Astrocyte (in vitro differentiated cells and primary cell): Measurements from ENCODE around the gene BEST3. TPM values are rescaled to one million over a fixed set of nuclear protein-coding genes. Genes with fewer than 3 reads are reported as not detected.

ENCODE experiments used
- DNase-seq: peaks from one replicate; pipeline ENCODE4 v3.0.0-alpha.2; 2010; ENCODE audit warnings: low read depth
- FAIRE-seq: peaks from 2 replicates; lab custom pipeline; 2011; peaks lifted over from hg19 to GRCh38; lab: Jason Lieb, UNC
- H2AFZ ChIP-seq: 2 replicates; pipeline ENCODE4 v1.6.0; 2012; ENCODE audit warnings: low read depth, low read length, inconsistent platforms
- H3K27ac ChIP-seq: 2 replicates; pipeline ENCODE4 v1.5.1; 2011; ENCODE audit warnings: low read depth, low read length, inconsistent platforms
- H3K27me3 ChIP-seq: 2 replicates; pipeline ENCODE4 v1.6.0; 2011; ENCODE audit warnings: low read length, inconsistent platforms; ENCODE audit not compliant: insufficient read depth
- H3K36me3 ChIP-seq: 2 replicates; pipeline ENCODE4 v1.5.1; 2011; ENCODE audit warnings: low read length, inconsistent platforms; ENCODE audit not compliant: insufficient read depth
- H3K4me1 ChIP-seq: 2 replicates; pipeline ENCODE4 v1.5.1; 2011; ENCODE audit warnings: low read length, inconsistent platforms; ENCODE audit not compliant: insufficient read depth
- H3K4me2 ChIP-seq: 2 replicates; pipeline ENCODE4 v1.6.0; 2012; ENCODE audit warnings: low read length, inconsistent platforms
- H3K4me3 ChIP-seq: 2 replicates; pipeline ENCODE4 v1.5.1; 2011; ENCODE audit warnings: low read depth, mild to moderate bottlenecking, low read length, inconsistent platforms; ENCODE audit not compliant: insufficient read depth
- H3K79me2 ChIP-seq: 2 replicates; pipeline ENCODE4 v1.6.0; 2012; ENCODE audit warnings: mild to moderate bottlenecking, low read length, inconsistent platforms; ENCODE audit not compliant: insufficient read depth
- H3K9ac ChIP-seq: 2 replicates; pipeline ENCODE4 v1.6.0; 2012; ENCODE audit warnings: mild to moderate bottlenecking, low read length, inconsistent platforms
- H3K9me3 ChIP-seq: 2 replicates; pipeline ENCODE4 v1.5.1; 2012; ENCODE audit warnings: low read depth, mild to moderate bottlenecking, low read length, inconsistent platforms; ENCODE audit not compliant: insufficient read depth
- H4K20me1 ChIP-seq: 2 replicates; pipeline ENCODE4 v1.6.0; 2012; ENCODE audit warnings: low read length, inconsistent platforms; ENCODE audit not compliant: insufficient read depth
- H3K27ac Mint-ChIP-seq: one replicate; pipeline ENCODE4 v1.8.0; 2021; ENCODE audit warnings: mild to moderate bottlenecking, mixed read lengths; ENCODE audit not compliant: unreplicated experiment
- H3K27me3 Mint-ChIP-seq: one replicate; pipeline ENCODE4 v1.8.0; 2021; ENCODE audit warnings: low read depth, mixed read lengths; ENCODE audit not compliant: unreplicated experiment
- H3K36me3 Mint-ChIP-seq: one replicate; pipeline ENCODE4 v1.8.0; 2021; ENCODE audit warnings: low read depth, mixed read lengths; ENCODE audit not compliant: unreplicated experiment
- H3K4me1 Mint-ChIP-seq: one replicate; pipeline ENCODE4 v1.8.0; 2021; ENCODE audit warnings: low read depth, mixed read lengths; ENCODE audit not compliant: unreplicated experiment
- H3K4me3 Mint-ChIP-seq: one replicate; pipeline ENCODE4 v1.8.0; 2021; ENCODE audit warnings: mild to moderate bottlenecking, moderate library complexity, mixed read lengths; ENCODE audit not compliant: unreplicated experiment
- H3K9me3 Mint-ChIP-seq: one replicate; pipeline ENCODE4 v1.8.0; 2021; ENCODE audit warnings: mild to moderate bottlenecking, mixed read lengths; ENCODE audit not compliant: unreplicated experiment
- EZH2 ChIP-seq: IDR thresholded peaks from 2 replicates; pipeline ENCODE4 v1.6.1; 2012; ENCODE audit warnings: mild to moderate bottlenecking, low read length, inconsistent platforms; ENCODE audit not compliant: insufficient read depth
- total RNA-seq: library from RNA; stranded (reverse); gene quantifications from 2 replicates; pipeline ENCODE4 v1.2.1, GENCODE V29; 2021
- TF ChIP-seq, protein P1 (sequence below): IDR thresholded peaks from 2 replicates; pipeline ENCODE4 v1.5.1; 2011; ENCODE audit warnings: low read depth, mild to moderate bottlenecking, inconsistent platforms, low read length, moderate library complexity; ENCODE audit not compliant: insufficient read depth

Gene BEST3
- total RNA-seq, 1 donor from 2014 or later: 1.2 TPM

DNA sequence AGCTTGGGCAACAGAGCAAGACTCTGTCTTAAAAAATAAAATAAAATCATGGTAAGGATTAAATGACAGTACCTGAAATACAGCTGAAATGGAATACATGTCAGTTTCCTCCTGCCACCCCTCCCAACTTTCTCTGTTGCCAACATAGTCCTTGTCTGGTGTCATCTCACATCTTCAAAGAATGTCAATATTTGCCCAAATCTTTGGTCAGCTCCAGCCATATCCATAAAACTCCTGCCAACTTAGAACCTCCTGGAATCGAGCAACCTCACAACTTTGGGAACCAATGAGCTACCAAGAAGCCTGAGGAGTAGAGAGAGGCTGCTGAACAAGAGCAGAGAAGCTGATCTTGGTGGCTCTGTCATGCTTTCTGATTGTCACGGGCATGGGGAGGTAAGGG, 77.6 kb downstream of the BEST3 start:
- Histone ChIP-seq H3K4me2 (no peak overlapping the region), H3K27me3 (peaks cover 3% of the 10 kb centered on the region), H3K27ac (no peak overlapping the region), H4K20me1 (no peaks in the 10 kb centered on the region), H3K79me2 (no peaks in the 10 kb centered on the region), H3K9me3 (no peaks in the 10 kb centered on the region), H3K4me1 (no peaks in the 10 kb centered on the region), H3K9ac (no peak overlapping the region), H3K4me3 (no peak overlapping the region), H2AFZ (no peak overlapping the region), H3K36me3 (no peaks in the 10 kb centered on the region)
- TF ChIP-seq, protein P1, sequence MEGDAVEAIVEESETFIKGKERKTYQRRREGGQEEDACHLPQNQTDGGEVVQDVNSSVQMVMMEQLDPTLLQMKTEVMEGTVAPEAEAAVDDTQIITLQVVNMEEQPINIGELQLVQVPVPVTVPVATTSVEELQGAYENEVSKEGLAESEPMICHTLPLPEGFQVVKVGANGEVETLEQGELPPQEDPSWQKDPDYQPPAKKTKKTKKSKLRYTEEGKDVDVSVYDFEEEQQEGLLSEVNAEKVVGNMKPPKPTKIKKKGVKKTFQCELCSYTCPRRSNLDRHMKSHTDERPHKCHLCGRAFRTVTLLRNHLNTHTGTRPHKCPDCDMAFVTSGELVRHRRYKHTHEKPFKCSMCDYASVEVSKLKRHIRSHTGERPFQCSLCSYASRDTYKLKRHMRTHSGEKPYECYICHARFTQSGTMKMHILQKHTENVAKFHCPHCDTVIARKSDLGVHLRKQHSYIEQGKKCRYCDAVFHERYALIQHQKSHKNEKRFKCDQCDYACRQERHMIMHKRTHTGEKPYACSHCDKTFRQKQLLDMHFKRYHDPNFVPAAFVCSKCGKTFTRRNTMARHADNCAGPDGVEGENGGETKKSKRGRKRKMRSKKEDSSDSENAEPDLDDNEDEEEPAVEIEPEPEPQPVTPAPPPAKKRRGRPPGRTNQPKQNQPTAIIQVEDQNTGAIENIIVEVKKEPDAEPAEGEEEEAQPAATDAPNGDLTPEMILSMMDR: no peak
- TF ChIP-seq EZH2: no peak
- Mint-ChIP-seq H3K9me3 (peaks cover 5% of the 10 kb centered on the region), H3K36me3 (no peaks in the 10 kb centered on the region), H3K27ac (no peak overlapping the region), H3K27me3 (peaks cover 5% of the 10 kb centered on the region), H3K4me1 (no peaks in the 10 kb centered on the region), H3K4me3 (no peak overlapping the region)
- DNase-seq (no peak), FAIRE-seq (no peak)

DNA sequence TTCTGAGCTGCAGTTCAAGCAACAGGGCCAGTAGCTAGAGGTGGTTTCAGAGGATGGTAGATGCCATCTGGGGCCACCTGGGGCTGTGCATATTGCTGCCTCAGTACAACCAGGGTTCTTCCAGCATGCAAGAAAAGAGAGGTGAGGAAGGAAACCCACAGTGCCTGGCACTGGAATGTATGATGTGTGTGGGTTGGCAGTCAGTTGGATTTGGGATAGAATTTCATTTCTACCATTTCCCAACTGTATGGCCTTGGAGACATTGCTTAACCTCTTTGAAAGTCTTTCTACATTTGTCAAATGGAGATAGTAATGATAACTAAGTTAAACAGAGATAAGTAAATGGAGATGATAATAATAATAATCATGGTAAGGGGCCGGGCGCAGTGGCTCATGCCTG, 78.2 kb downstream of the BEST3 start:
- Histone ChIP-seq H3K27ac (no peak overlapping the region), H3K4me1 (no peaks in the 10 kb centered on the region), H3K27me3 (peaks cover 3% of the 10 kb centered on the region), H4K20me1 (no peaks in the 10 kb centered on the region), H3K9me3 (no peaks in the 10 kb centered on the region), H3K79me2 (no peaks in the 10 kb centered on the region), H3K4me2 (no peak overlapping the region), H3K4me3 (no peak overlapping the region), H3K36me3 (no peaks in the 10 kb centered on the region), H2AFZ (no peak overlapping the region), H3K9ac (no peak overlapping the region)
- Mint-ChIP-seq H3K4me1 (no peaks in the 10 kb centered on the region), H3K9me3 (peaks cover 5% of the 10 kb centered on the region), H3K4me3 (no peak overlapping the region), H3K27me3 (peaks cover 5% of the 10 kb centered on the region), H3K27ac (no peak overlapping the region), H3K36me3 (no peaks in the 10 kb centered on the region)
- DNase-seq (no peak), FAIRE-seq (no peak)
- TF ChIP-seq, protein P1: no peak
- no peak for TF ChIP-seq EZH2

DNA sequence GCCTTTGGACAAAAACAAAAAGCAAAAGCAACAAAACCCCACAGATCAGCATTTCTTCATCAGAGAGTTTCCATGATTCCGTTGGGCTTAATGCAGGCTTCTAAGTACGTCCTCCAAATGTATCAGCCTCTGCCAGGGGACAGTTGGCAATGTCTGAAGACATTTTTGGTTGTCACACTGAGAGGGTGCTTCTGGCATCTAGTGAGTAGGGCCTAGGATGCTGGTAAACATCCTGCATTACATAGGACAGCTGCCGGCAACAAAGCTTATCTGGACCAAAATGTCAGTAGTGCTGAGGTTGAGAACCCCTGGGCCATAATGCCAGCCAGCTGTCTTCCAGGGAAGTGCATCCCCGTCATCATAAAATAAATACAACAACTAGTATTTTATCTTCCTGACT, 79.0 kb downstream of the BEST3 start:
- H3K27ac ChIP-seq: no peak overlapping the region
- H4K20me1 ChIP-seq: no peaks in the 10 kb centered on the region
- no peak overlapping the region for H2AFZ ChIP-seq
- no peaks in the 10 kb centered on the region for H3K4me1 Mint-ChIP-seq
- no peak overlapping the region for H3K27ac Mint-ChIP-seq
- H3K4me2 ChIP-seq: no peak overlapping the region
- no peak overlapping the region for H3K4me3 Mint-ChIP-seq
- no peaks in the 10 kb centered on the region for H3K79me2 ChIP-seq
- H3K9me3 Mint-ChIP-seq: peaks cover 9% of the 10 kb centered on the region
- no peak for DNase-seq
- no peak for FAIRE-seq
- no peaks in the 10 kb centered on the region for H3K36me3 ChIP-seq
- no peaks in the 10 kb centered on the region for H3K9me3 ChIP-seq
- no peaks in the 10 kb centered on the region for H3K36me3 Mint-ChIP-seq
- no peaks in the 10 kb centered on the region for H3K27me3 ChIP-seq
- peaks cover 5% of the 10 kb centered on the region for H3K27me3 Mint-ChIP-seq
- H3K4me3 ChIP-seq: no peak overlapping the region
- no peak for TF ChIP-seq EZH2
- TF ChIP-seq, protein P1: no peak
- no peak overlapping the region for H3K9ac ChIP-seq
- no peaks in the 10 kb centered on the region for H3K4me1 ChIP-seq
